Esophagus squamous epithelium (tissue), 4 donors: Measurements from ENCODE around the gene NFIB.

Experiments
- POLR2A ChIP-seq, 4 donors: fragments of 450-650 bp; IDR thresholded peaks; one replicate each; pipeline ENCODE4 v1.6.1; 2017; ENCODE audit warnings: antibody characterized with exemption in 4 of 4, mild to moderate bottlenecking in 4 of 4, moderate library complexity in 3 of 4
- TF ChIP-seq, protein P1 (sequence below), 6 experiments: fragments of 450-650 bp in 4 of 6; fragments of 200-600 bp in 2 of 6; sonication (generic) in 2 of 6; IDR thresholded peaks; one replicate each; pipeline ENCODE4 v1.5.1; 2016 to 2019; ENCODE audit warnings: antibody characterized with exemption in 6 of 6, mild to moderate bottlenecking in 4 of 6, moderate library complexity in 4 of 6

DNA sequence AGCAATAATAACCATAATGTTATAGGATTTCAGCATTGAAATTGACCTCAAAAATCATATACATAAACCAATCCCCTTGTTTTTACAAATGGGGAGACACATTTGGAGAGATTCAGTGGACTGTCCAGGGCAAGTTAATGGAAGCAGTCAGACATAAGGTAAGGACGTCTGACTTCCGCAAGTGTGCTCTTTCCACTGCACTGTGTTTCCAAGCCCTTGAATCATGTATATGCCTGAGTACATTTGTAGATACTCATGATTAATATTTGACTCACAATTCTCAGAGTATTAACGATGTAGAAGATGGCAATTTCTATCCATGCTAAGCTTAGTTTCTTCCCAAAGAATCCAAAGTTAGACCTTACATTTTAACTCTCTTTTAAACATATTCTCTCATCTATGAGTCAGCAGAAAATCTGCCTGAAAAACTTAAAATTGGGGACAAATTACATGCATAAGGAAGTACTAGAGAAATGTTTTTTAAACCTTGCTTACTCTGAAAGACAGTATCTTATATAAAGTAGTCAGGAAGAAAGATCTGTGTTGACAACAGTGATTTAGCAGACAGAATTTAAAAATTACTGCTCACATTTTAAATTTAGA is 165.3 kb downstream of the NFIB start:
- TF ChIP-seq, protein P1, sequence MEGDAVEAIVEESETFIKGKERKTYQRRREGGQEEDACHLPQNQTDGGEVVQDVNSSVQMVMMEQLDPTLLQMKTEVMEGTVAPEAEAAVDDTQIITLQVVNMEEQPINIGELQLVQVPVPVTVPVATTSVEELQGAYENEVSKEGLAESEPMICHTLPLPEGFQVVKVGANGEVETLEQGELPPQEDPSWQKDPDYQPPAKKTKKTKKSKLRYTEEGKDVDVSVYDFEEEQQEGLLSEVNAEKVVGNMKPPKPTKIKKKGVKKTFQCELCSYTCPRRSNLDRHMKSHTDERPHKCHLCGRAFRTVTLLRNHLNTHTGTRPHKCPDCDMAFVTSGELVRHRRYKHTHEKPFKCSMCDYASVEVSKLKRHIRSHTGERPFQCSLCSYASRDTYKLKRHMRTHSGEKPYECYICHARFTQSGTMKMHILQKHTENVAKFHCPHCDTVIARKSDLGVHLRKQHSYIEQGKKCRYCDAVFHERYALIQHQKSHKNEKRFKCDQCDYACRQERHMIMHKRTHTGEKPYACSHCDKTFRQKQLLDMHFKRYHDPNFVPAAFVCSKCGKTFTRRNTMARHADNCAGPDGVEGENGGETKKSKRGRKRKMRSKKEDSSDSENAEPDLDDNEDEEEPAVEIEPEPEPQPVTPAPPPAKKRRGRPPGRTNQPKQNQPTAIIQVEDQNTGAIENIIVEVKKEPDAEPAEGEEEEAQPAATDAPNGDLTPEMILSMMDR (IDR thresholded peaks at IDR 0.05): no peak
- TF ChIP-seq POLR2A (IDR thresholded peaks at IDR 0.05): no peak
